Kidney glomerular epithelial cell (primary cell): ENCODE measurements around the gene LMAN2L.
"Not testable (repeated sequence)": the region's sequence is repeated elsewhere in the genome, so short reads cannot be mapped to it uniquely, and the experiment has no call there.

Experiments used
- DNase-seq: peaks from one replicate; lab custom pipeline; 2025; lab: John Stamatoyannopoulos, UW

The LMAN2L gene

DNA sequence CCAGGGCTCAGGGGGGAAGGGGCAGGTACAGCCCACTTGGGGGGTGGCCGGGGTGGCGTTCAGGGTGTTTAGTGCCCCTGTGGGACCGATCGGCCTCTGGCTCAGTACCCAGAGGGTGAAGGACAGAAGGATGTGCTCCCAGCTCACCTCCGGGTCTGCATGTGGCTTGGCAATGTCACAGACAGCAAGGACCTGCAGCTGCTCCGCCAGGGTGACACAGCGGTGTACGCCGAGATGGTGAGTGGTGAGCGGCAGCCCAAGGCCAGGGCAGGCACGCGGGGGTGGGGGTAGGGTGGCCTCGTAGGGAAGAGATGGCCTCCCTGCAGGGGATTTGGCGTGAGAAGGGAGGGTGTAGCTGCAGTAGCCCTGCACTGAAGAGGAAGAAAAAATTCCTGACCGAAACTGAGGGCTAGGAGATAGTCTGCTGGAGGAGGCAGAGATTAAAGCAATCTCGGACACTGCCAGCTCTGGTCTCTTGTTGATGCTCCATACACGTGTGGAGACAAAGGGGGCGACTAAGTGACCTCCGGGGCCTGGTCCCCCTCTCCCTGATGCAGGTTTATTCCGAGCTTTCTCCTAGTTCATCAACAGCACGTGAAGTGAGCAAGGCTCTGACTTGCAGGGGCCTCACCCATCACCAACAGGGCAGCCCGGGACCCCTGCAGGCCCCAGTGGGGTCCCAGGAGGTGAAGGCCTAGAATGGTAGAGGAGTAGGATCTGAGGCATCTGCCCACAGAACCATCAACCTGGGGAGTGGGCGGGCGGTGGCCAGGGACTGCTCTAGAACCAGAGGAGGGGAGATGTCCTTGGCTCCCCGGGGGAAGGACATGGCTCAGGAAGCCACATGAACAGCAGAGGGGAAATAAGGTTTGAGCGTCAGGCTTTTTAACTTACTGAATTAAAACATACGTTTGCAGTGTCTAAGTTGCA is 51.9 kb downstream of the LMAN2L start:
- no peak for DNase-seq

DNA sequence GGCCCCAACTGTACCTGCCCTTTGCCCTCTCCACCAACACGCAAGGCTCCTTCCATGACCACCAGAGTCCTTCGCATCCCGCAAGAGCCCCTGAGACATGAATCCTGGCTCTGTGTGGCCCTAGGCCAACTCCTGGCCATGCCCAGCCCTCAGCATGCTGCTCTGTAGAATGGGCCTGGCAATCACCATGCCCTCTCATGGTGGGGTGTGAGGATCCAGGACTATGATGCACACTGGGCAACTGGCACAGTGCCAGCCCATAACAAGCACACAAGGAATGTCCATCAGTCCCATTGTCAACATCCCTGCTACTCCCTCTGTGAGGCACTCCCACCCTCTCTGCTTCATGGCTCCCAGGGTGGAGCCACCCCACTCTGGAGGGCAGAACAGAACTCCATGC is 52.6 kb downstream of the LMAN2L start:
- DNase-seq: no peak

DNA sequence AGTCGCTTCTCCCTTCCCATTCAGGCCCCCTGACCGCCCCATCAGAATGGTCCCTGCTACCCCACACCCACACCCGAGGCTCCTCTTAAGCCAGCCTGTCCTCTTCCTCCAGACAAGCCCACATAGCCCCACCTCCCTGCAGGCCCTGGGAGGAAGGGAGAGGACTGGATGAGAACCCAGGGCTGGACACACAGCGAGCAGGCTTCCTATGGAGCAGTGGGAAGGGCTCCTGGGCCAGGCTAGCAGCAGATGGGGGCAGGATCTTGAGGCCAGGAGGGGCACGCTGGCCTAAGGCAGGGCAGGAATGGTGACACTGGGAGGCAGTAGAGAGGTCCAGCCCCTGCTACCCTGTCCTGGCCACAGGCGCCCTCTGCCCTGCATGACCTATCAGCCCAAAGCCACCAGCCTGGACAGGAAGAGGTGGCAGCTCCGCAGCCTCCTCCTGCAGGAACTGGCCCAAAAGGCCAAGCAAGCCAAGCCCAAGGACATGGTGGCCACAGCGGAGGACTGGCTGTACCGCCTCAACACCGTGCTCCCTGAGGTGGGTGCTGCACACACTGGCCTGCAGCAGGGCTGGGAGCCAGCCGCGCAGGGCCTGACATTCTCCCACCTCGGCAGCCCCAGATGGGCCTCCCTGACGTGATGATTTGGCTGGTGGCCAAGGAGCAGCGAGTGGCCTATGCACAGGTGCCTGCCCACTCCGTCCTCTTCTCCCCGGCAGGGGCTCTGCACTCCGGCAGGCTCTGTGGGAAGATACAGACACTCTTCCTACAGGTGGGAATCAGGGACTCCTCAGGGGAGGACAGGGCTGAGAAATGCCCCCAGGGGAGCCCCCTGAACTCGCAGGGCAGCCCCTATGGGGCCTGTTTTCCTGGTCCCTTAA is 54.0 kb downstream of the LMAN2L start:
- no peak for DNase-seq

DNA sequence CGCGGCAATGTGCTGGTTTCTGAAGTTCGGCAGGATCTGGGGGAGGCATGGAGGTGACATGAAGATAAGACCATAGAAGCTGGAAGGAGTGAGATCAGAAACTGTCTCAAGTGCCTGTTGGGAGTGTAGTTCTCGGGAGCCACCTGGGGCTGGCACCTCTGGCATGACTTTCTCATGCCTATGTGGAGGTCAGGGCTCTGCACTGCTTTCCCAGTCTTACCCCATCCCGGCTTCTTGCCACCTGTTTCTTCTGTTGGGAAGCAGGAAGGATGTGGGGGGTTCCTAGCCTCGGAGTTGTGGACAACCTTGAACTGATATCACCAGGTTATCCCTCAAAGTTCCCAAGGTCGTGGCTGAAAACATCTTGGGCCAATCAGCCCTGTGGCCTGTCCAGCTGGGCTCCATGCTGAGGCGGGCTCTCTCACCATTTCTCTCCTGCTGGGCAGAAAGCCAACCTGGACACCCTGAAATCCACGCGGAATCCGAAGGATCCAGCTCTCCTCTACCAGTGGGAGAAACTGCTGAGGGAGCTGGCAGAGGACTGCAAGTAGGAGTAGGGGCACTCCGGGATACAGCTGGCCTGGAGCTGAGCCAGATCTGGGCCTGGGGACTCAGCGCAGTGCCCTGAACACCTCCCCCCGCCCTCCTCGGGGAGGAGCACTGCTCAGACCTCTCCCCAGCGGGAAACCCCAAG is 54.8 kb downstream of the LMAN2L start:
- no peak for DNase-seq

DNA sequence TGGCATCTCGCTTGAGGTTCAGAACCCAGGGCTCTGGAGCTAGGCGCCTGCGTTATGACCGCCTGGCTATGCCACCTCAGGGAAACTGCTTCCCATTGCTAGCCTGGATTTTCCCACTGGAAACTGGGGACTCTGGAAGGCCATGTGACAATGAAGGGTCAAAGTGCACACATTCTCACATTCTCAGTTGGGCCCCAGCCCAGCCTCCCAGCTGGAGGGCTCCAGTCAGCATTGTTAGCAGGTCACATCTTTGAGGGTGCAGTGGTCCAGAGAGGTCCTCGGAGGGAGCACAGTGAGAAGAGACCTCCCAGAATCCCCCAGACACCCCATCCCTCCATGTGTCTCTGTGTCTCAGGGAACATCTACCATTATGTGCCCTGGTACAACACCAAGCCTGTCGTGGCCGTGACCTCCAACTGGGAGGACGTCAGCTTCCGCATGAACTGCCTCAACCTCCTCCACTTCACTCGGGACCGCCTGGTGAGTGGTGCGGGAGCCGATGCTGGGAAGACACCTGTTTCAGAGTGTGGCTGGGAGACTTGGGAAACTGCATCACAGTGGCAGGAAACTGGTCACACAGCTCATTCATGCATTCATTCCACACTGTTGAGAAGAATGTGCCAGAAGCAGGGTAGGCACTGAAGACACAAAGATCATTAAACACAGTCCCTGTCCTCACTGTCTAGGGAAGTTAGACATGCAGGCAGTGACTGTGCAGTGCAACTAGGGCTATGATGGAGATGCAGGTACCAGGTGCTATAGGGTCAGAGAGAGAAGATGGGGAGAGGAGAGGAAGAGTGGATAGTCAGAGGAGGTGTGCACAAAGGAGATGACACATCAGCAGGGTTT is 55.7 kb downstream of the LMAN2L start:
- no peak for DNase-seq

DNA sequence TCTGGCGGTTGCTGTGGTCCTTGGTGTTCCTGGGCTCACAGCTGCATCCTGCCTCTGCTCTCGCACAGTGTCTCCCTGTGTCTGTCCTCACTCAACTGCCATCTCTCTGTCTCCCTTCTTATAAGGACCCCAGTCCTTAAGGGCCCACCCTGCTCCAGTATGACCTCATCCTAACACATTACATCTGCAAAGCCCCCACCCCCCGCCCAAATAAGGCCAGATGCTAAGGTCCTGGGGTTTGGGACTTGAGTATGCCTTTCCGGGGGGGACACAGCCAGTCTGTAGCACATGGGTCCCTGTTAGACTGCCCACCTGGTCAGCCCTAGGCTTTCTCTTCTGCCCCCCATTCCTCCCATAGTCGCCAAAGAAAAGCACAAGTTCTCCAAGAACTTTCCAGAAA is 56.6 kb downstream of the LMAN2L start:
- DNase-seq: no peak

DNA sequence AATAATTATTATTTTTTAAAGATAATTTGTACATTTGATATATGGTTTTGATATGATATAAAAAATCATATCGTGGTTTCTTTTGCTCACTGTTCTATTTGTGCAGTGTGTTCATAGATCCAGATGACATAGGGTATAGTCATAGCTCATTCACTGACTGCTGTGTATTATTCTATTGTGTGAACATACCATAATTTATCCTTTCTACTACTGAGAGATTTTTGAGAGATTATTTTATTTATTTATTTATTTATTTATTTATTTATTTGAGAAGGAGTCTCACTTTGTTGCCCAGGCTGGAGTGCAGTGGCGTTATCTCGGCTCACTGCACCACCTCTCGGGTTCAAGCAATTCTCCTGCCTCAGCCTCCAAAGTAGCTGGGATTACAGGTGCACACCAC is 58.3 kb downstream of the LMAN2L start:
- no peak for DNase-seq

DNA sequence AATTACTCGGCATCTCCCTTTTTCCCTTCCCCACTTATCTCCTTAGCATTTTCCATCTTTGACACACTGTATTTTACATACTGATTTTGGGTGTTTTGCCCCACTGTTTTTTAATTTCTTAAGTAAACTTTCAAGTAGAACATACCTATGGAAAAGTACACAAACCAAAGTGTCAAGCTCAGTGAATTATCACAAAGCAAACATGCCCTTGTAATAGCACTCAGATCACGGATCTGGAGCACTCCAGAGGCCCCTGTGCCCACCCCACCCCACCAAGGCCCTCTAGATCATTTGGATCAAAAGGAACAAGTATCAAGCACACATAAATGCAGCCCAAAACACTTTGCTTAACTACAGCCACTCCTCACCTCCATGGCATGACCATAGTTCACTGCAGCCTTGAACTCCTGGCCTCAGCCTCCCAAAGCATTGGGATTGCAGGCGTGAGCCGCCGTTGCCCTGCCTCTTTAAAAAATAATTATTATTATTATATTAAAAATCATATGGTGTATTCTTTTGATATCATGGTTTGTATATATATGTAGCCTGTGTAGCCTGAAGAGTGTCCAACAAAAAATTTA is 59.2 kb downstream of the LMAN2L start:
- DNase-seq: no peak

DNA sequence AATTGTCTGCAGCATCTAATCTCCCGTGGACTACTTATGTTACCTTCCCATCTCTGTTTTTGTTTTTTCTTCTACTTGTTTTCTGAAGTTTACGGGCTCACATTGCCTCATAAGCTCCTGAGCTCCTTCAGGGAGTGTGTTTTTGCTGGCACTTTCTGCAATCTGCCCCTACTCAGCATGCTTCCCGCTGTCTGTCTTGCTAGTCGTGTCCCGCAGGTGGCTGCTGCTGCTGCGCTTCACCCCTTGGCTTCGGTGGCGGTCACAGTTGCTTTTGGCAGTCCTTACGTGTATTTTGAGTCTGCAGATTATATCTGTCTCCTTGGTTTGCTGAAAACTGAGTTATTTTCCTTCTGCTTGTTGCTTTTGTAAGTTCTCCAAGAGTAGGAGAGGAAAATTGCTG is 60.0 kb downstream of the LMAN2L start:
- DNase-seq: no peak

DNA sequence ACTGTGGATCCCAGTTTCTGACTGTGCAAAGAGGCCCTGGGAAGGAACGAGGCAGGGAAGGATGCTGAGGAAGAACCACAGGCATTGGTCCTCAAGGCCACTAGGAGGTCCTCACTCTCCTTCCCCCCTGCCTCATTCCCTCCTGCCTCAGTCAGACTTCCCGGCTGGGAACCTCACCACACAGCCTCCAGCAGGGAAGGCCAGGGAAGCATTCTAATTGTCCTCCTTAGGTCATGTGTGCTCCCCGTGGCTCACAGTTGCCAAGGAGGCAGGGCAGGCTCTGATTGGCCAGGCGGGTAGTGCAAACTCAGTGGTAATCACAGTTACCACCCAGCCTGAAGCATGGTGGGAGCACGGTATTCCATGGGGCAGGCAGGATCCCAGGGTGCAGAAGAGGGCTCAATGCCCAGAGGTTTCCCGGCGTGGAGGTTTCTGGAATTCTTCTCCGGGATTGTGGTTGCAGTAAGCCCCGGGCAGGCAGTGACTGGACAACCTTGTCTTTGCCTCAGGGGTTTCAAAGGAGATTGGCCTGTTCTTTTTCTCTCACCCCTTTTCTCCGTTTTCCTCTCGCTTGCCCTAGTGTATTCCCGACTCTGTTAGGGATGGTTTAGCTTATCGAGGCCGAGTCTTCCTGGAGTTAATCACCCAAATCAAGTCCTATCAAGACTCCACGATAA is 70.2 kb downstream of the LMAN2L start:
- no peak for DNase-seq

DNA sequence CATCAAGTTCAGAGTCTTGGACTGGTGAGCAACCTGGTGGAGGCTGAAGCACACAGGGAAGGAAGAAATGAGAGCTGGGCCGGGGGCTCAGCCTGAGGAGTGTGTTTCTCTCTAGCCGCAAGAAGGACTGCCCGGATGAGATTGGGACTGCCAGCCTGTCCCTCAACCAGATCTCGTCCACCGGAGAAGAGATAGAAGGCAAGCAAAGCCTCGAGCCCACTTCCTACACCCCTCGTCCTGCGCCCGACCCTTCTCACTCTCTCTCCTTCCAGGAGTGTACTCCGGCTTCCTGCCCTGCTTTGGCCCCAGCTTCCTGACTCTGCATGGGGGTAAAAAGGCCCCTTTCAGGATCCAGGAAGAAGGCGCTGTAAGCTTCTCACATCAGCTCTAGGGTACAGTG is 71.1 kb downstream of the LMAN2L start:
- no peak for DNase-seq

DNA sequence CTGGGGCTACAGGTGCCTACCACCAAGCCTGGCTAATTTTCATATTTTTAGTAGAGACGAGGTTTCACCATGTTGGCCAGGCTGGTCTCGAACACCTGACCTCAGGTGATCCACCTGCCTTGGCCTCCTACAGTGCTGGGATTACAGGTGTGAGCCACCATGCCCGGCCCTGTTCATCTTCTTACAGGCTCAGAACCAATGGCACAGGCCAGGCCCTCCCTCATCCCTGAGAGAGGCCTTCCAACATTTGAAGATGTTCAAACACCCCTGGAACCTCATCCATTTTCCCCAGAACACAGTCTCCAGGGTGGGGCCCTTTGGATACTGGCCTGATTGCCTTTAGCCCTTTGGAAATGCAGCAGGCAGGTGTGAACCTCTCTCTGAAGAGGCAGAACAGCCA is 74.1 kb downstream of the LMAN2L start:
- DNase-seq: not testable (repeated sequence)

DNA sequence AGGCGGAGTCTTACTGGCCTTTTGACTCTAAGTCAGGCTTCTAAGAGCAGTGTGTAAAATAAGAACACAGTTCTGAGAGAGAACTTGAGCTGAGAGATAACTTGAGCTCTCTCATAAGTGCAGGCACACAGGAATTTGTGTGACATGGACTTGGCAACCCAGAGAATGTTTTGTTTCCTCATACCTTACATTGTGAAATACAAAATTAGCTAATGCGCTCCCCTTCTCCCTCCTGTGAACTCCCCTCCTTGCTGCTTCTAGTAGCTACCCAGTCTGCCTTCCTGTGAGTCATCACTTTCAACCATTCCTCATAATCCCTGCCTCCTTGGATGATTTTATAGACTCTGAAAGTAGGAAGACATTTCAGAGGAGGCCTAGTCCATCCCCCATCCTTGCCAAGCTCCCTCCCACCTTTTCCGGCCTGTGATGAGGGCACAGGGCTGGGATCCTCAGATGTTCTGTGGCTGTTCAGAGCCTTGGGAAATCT is 74.7 kb downstream of the LMAN2L start:
- DNase-seq: peak; percentile 98

DNA sequence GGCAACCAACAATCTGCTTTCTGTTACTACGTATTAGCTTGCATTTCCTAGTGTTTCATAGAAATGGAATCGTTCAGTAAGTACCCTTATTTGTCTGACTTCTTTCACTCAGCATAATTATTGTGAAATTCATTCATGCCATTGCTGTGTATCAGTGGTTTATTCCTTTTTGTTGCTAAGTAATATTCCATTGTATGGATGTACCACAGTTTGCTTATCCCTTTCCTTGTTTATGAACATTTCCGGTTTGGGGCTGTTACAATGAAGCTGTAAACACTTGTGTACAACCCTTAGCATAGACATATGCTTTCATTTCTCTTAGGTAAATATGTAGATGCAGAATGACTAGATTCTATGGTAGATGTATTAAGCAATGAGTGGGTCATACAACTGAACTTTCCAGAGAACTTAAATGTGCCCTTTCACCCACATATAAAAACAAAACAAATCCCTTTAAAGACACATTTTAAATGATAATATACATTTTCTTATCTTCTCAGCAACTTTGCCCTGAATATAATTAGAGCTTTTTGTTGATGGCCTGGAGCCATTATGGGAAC is 75.4 kb downstream of the LMAN2L start:
- no peak for DNase-seq

DNA sequence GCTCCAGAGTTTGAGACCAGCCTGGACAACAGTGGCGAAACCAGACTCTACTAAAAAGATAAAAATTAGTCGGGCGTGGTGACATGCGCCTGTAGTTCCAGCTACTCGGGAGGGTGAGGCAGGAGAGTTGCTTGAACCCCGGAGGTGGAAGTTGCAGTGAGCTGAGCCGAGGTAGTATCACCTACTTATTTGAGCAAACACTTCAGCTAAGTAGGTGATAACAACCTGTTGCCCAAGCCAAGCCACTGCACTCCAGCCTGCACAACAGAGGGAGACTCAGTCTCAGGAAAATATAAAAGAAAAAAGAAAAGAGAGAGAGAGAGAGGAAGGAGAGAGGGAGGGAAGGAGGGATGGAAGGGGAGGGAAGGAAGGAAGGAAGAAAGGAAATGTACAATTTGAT is 76.0 kb downstream of the LMAN2L start:
- DNase-seq: no peak

DNA sequence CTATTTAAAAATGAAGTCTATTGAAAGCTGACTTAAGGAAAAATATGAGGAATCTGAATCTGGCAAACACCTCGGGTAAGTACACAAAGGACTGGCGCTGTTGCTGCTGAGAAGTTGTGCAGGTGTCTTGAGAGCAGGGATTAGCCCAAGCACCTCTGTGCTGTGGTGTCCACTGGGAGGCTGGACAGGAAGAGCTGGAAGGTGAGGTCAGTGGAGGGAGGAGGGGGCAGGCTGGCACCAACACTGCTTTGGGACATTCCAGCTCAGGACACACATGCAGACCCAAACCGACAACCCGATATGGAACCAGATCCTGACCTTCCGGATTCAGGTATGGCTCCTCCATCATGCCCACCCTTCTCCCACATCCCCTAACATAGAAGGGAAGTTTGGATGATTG is 76.7 kb downstream of the LMAN2L start:
- no peak for DNase-seq

DNA sequence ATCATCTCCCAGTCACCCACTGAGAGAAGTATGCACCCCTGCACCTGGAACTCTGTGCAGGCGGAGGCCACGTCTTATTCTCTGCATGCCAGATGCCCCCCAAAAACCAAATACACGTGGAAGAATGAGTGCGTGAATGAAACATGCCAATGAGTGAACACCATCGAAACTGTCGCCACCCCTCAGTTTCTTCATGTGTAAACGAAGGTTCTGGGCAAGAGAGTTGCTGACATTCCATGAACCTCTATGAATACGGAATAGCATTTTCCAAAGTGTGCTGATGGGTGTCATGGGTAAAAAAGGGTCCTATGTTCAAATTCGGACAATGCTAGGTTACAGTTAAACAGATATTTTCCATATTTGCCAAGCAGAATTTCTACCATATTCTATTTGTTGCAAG is 77.5 kb downstream of the LMAN2L start:
- DNase-seq: no peak

DNA sequence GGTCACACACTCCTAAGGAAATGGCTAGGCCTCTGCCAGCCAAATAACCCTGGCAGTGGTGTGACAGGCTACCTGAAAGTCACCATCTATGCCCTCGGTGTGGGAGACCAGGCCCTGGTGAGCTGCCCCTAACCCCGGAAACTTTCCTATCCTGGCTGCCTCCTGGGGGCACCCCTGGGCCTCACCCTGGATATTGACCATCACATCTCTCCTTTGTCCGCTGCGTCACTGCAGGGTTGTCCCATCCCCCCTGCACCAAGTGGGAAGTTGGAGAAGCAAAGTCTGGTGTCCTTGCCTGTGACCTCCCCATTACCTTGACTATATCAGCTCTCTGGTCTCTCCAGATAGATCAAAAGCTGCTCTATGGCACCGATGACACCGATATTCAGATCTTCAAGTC is 78.5 kb downstream of the LMAN2L start:
- no peak for DNase-seq

DNA sequence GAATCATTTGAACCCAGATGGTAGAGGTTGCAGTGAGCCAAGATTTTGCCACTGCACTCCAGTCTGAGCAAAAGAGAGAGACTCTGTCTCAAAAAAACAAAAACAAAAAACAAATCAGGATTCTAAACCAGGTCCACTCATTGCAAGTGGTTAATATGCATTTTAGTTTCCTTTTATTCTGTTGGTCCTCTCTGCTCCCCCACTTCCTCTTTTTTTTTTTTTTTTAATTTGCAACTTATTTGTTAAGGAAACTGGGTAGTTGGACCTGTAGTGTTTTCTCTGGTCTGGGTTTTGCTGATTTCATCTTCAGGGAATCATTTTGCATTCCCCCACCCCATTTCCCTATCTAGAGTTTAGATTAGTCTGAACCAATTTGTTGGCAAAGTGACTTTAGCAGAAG is 83.3 kb downstream of the LMAN2L start:
- no peak for DNase-seq
